NCI-H2171 (cell line): ENCODE measurements around the gene CTAGE6.
"Not testable (repeated sequence)": the region's sequence is repeated elsewhere in the genome, so short reads cannot be mapped to it uniquely, and the experiment has no call there.

ENCODE experiments used
- DNase-seq: peaks from one replicate; lab custom pipeline; 2025; lab: John Stamatoyannopoulos, UW

The CTAGE6 gene

DNA sequence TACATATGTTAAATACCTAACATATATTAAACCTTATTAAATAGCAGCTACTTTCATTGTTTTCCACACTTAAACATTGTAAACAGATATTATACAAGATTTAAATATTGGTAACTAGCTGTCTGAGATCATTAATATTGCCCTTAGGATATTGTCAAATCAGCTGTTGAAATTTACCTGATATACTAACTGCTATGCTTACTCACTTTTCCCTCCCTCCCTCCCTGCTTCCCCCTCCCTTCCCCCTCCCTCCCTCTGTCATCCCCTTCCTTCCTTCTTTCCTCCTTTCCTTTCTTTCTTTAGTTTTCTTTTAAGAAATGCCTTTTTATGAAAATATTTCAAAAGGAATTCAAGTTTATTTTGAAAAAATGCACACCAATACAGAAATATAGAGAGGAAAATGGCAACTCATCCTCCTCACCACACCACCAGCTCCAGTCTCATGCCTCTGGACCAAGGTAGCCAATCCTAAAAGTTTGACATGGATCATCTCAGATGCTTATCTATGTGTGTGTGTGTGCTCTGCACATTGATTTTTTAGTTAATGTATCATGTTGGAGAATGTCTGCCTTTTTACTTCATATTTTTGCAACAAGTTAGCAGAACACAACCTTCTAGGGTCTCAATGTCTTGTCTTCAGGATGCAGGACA, 41.8 kb downstream of the CTAGE6 start:
- DNase-seq: not testable (repeated sequence)

DNA sequence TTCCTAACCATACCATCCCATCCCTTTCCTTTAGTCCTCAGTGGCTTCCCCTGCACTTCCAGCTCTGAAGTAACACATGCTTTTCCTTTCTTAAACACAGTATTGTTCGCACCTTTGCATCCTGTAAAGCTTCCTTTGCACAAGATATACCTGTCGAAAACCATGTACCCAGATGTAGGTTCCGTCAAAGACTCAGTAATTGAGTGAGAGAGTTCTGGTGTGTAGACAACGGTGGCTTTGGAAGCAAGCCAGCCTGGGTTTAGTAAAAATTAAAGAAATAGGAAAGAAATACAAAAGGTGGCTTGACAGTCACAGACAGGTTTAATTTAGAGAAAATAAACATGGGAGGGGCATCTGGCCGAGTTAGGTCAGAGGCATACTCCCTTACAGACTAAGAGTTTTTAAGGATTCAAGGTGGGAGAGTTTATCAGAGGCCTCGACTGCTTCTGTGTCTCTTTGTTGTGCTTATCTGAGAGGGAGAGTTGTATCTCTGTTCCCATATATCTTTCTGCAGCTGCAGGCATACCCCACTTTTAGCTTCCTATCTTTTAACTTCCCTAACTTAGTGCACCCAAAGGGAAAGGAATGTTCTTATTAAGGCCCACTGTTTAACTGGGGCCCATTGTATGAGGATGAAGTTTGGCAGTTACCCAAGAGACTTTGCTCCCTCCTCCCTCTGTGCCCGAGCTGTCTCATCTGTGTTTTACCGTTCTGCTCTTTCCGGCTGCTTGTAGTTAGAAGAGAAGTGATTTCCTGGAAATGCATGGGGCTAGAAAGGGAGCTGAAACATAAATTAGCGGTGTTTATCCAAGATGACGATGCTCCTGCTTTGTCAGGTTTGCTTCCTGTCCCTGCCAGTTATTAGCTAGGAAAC, 42.7 kb downstream of the CTAGE6 start:
- not testable (repeated sequence) for DNase-seq

DNA sequence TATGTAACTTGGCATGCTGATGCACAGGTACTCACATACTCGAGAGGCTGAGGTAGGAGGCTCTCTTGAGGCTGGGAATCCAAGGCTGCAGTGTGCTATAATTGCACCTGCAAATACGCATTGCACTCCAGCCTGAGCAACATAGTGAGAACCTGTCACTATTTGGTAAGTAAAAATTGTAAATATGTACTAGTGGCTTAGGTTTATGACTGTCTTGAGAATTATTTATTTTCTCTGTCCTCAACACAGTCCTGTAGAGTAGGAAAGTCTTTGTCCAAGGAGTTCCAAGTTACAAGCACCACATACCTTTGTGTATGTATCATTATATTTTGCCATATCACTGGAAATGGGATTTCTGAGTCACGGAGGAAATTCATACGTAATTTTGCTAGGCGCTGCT, 45.1 kb downstream of the CTAGE6 start:
- not testable (repeated sequence) for DNase-seq

DNA sequence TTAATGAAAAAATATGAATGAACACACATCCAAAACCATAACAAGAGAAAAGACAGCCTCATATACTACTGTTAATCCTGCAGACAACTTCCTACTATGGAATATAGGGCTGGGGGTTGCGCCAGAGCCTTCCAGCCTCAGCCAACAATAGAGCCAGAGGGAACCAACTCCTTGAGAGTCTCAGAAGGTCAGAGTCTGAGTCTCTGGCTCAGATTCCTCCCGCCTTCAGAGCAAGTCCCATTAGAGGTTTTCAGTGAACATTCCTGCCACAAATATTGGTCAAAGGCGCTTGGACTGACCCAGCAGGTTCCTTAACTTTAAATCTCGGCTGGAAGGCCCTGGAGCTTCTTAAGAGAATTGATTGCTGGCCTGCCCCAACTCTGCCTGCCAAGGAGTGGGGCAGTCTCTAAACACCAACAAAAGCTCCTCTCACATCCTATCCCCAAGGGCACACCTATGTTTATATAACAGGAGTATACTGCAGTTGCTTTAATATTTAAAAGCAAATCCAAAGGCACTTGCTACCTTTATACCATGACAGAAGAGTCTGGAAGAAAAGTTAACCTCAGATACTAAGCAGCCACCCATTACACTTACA, 45.7 kb downstream of the CTAGE6 start:
- not testable (repeated sequence) for DNase-seq

DNA sequence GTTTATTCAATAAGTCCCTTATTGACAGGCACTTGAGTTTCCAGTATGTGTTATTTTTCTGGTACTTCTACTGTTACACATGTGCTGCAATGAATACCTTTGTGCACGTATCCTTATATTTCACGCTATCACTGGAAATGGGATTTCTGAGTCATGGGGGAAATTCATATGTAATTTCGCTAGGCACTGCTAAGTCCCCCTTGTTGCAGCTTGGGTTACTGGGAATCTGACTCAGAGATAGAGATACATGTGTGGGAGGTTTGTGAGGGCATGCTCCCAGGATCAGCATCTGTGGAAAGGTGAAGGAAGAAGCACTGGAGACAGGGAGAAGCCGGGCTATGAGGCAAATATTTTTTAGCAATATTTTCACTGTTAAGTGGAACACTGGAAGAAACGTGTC, 47.6 kb downstream of the CTAGE6 start:
- DNase-seq: not testable (repeated sequence)
